ENCODE data around the gene ARID2. TPM values are rescaled to one million over a fixed set of nuclear protein-coding genes. Genes with fewer than 3 reads are reported as not detected.
A peak's percentile ranks its signal among the peaks of the same experiment; 100 is the strongest.

The ARID2 gene
- total and polyA plus RNA-seq, 2 donors from 2014 or later: 4.4 to 35.7 TPM

- no peak for TF ChIP-seq CTCF (IDR thresholded peaks at IDR 0.05; ENCODE audit: borderline replicate concordance, extremely low read depth, insufficient read depth)
- H3K27ac ChIP-seq (ENCODE audit: low read depth in 2 of 2, low read length in 2 of 2): no peak overlapping the region
- DNase-seq: no peak
- H3K4me3 ChIP-seq (ENCODE audit: low read length in 3 of 3): no peak overlapping the region
- no peaks in the 10 kb centered on the region for H3K9me3 ChIP-seq (ENCODE audit: control insufficient read depth in 2 of 3, insufficient read depth in 1 of 3, low read length in 3 of 3)
- intact Hi-C loops (cut with DNase I): no loop called here
- H3K36me3 ChIP-seq (ENCODE audit: control insufficient read depth in 2 of 3, insufficient read depth in 3 of 3, low read length in 3 of 3): peaks cover 27 to 35% (median 28%) of the 10 kb centered on the region in 3 donors
- FAIRE-seq: peak; percentile 79
- no peaks in the 10 kb centered on the region for H3K27me3 ChIP-seq (ENCODE audit: control insufficient read depth, insufficient read depth, low read length)
- H3K4me1 ChIP-seq (ENCODE audit: control insufficient read depth in 2 of 3, insufficient read depth in 2 of 3, low read depth in 1 of 3, low read length in 3 of 3): no peaks in the 10 kb centered on the region
- no peak overlapping the region for H3K9ac ChIP-seq (ENCODE audit: low read length in 3 of 3)
Measured at GRCh38 chr12:45849289-45849688, 119.8 kb downstream of the ARID2 start.

GRCh38 chr12:45850302-45850701 is 120.8 kb downstream of the ARID2 start:
- TF ChIP-seq CTCF (IDR thresholded peaks at IDR 0.05; ENCODE audit: borderline replicate concordance, extremely low read depth, insufficient read depth): no peak
- Histone ChIP-seq H3K4me3 (ENCODE audit: low read length in 3 of 3) (no peak overlapping the region), H3K27me3 (ENCODE audit: control insufficient read depth, insufficient read depth, low read length) (no peaks in the 10 kb centered on the region), H3K27ac (ENCODE audit: low read depth in 2 of 2, low read length in 2 of 2) (no peak overlapping the region), H3K36me3 (ENCODE audit: control insufficient read depth in 2 of 3, insufficient read depth in 3 of 3, low read length in 3 of 3) (peaks cover 27 to 35% (median 29%) of the 10 kb centered on the region in 3 donors), H3K4me1 (ENCODE audit: control insufficient read depth in 2 of 3, insufficient read depth in 2 of 3, low read depth in 1 of 3, low read length in 3 of 3) (no peaks in the 10 kb centered on the region), H3K9me3 (ENCODE audit: control insufficient read depth in 2 of 3, insufficient read depth in 1 of 3, low read length in 3 of 3) (no peaks in the 10 kb centered on the region), H3K9ac (ENCODE audit: low read length in 3 of 3) (no peak overlapping the region)
- intact Hi-C loops (cut with DNase I): no loop called here
- DNase-seq: no peak
- FAIRE-seq: no peak

GRCh38 chr12:45852508-45852907 is 123.0 kb downstream of the ARID2 start:
- no peak for TF ChIP-seq CTCF (IDR thresholded peaks at IDR 0.05; ENCODE audit: borderline replicate concordance, extremely low read depth, insufficient read depth)

DNA sequence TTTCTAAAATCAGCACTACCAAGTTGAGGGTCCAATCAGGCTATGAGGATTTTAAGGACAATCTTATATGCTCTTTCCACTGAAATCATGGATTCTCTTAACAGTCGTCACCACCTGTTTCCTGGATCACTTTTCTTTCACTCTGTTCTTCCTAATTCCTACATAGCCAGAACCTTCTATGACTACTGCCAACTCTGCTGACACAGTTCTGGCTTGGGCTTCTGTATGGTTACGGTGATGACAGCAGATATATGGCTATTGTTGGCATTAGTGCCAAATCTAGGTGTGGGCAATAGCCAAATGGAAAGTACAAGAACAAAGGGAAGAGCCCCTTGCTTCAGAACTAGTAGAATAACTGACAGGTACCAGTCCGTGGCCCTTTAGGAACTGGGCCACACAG is 124.0 kb downstream of the ARID2 start:
- Histone ChIP-seq H3K4me3 (ENCODE audit: low read length in 3 of 3) (no peak overlapping the region), H3K27me3 (ENCODE audit: control insufficient read depth, insufficient read depth, low read length) (no peaks in the 10 kb centered on the region), H3K36me3 (ENCODE audit: control insufficient read depth in 2 of 3, insufficient read depth in 3 of 3, low read length in 3 of 3) (peaks cover 27 to 35% (median 29%) of the 10 kb centered on the region in 3 donors), H3K9ac (ENCODE audit: low read length in 3 of 3) (no peak overlapping the region), H3K9me3 (ENCODE audit: control insufficient read depth in 2 of 3, insufficient read depth in 1 of 3, low read length in 3 of 3) (no peaks in the 10 kb centered on the region), H3K27ac (ENCODE audit: low read depth in 2 of 2, low read length in 2 of 2) (no peak overlapping the region), H3K4me1 (ENCODE audit: control insufficient read depth in 2 of 3, insufficient read depth in 2 of 3, low read depth in 1 of 3, low read length in 3 of 3) (no peaks in the 10 kb centered on the region)
- DNase-seq (no peak), FAIRE-seq (no peak)
- intact Hi-C loops (cut with DNase I): no loop called here
- no peak for TF ChIP-seq CTCF (IDR thresholded peaks at IDR 0.05; ENCODE audit: borderline replicate concordance, extremely low read depth, insufficient read depth)

More at GRCh38 chr12:45852508-45852907, 123.0 kb downstream of the ARID2 start:
- no peaks in the 10 kb centered on the region for H3K27me3 ChIP-seq (ENCODE audit: control insufficient read depth, insufficient read depth, low read length)
- no peak overlapping the region for H3K4me3 ChIP-seq (ENCODE audit: low read length in 3 of 3)
- H3K27ac ChIP-seq (ENCODE audit: low read depth in 2 of 2, low read length in 2 of 2): no peak overlapping the region
- H3K9me3 ChIP-seq (ENCODE audit: control insufficient read depth in 2 of 3, insufficient read depth in 1 of 3, low read length in 3 of 3): no peaks in the 10 kb centered on the region
- DNase-seq (no peak), FAIRE-seq (no peak)
- H3K36me3 ChIP-seq (ENCODE audit: control insufficient read depth in 2 of 3, insufficient read depth in 3 of 3, low read length in 3 of 3): peaks cover 27 to 35% (median 29%) of the 10 kb centered on the region in 3 donors
- H3K9ac ChIP-seq (ENCODE audit: low read length in 3 of 3): no peak overlapping the region
- intact Hi-C loops (cut with DNase I): no loop called here
- H3K4me1 ChIP-seq (ENCODE audit: control insufficient read depth in 2 of 3, insufficient read depth in 2 of 3, low read depth in 1 of 3, low read length in 3 of 3): no peaks in the 10 kb centered on the region
